ENCODE results near the gene XYLT1. TPM values are rescaled to one million over a fixed set of nuclear protein-coding genes. Genes with fewer than 3 reads are reported as not detected.
A peak's percentile ranks its signal among the peaks of the same experiment; 100 is the strongest.

The XYLT1 gene
- polyA plus RNA-seq, 1 donor from 2014 or later = 3.3 TPM

DNA sequence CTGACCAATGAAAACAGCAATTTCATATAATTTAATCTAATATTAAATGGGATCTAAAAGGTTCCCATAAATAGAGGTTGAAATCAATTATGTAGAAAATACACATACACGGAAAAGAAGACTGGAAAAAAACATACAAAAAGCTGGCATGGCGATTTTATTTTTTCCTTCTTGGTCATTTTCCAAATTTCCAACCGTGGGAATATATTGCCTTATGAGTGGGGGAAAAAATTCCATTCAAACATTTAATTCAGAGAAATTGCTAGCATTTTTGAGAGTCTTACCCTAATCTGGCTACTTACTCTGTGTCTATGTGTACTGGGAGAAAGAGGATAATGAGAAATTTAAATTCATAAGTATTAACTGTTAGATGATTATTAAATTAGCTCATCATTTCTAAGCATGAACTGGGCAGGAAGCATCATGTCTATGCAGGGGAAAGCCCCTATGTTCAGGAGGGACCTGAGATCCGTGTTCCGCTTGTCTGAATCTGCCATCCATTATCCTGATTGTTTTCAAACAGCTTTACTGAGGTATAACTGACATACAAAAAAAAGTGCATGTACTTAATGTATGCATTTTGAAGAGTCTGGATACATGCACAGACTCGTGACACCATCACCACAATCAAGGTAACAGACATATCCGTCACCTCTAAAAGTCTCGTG lies 145.2 kb downstream of the XYLT1 start:
- no peak overlapping the region for H3K4me3 ChIP-seq (ENCODE audit: low read length)
- no peaks in the 10 kb centered on the region for H4K20me1 ChIP-seq (ENCODE audit: insufficient read depth)
- TF ChIP-seq EZH2 (IDR thresholded peaks at IDR 0.05; ENCODE audit: borderline replicate concordance, insufficient read depth, low read length, poor library complexity, severe bottlenecking) (no peak), EP300 (conservative IDR thresholded peaks at IDR 0.05; ENCODE audit: poor library complexity, severe bottlenecking) (peak; percentile 20), TAF1 (IDR thresholded peaks at IDR 0.05; ENCODE audit: low read depth) (no peak), MXI1 (conservative IDR thresholded peaks at IDR 0.05; ENCODE audit: poor library complexity, severe bottlenecking) (no peak), POLR2AphosphoS5 (IDR thresholded peaks at IDR 0.05) (peak; percentile 52), RAD21 (conservative IDR thresholded peaks at IDR 0.05) (no peak)
- TF ChIP-seq, protein P1, sequence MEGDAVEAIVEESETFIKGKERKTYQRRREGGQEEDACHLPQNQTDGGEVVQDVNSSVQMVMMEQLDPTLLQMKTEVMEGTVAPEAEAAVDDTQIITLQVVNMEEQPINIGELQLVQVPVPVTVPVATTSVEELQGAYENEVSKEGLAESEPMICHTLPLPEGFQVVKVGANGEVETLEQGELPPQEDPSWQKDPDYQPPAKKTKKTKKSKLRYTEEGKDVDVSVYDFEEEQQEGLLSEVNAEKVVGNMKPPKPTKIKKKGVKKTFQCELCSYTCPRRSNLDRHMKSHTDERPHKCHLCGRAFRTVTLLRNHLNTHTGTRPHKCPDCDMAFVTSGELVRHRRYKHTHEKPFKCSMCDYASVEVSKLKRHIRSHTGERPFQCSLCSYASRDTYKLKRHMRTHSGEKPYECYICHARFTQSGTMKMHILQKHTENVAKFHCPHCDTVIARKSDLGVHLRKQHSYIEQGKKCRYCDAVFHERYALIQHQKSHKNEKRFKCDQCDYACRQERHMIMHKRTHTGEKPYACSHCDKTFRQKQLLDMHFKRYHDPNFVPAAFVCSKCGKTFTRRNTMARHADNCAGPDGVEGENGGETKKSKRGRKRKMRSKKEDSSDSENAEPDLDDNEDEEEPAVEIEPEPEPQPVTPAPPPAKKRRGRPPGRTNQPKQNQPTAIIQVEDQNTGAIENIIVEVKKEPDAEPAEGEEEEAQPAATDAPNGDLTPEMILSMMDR (IDR thresholded peaks at IDR 0.05; ENCODE audit: poor library complexity, severe bottlenecking) = no peak
- TF ChIP-seq, protein P2, sequence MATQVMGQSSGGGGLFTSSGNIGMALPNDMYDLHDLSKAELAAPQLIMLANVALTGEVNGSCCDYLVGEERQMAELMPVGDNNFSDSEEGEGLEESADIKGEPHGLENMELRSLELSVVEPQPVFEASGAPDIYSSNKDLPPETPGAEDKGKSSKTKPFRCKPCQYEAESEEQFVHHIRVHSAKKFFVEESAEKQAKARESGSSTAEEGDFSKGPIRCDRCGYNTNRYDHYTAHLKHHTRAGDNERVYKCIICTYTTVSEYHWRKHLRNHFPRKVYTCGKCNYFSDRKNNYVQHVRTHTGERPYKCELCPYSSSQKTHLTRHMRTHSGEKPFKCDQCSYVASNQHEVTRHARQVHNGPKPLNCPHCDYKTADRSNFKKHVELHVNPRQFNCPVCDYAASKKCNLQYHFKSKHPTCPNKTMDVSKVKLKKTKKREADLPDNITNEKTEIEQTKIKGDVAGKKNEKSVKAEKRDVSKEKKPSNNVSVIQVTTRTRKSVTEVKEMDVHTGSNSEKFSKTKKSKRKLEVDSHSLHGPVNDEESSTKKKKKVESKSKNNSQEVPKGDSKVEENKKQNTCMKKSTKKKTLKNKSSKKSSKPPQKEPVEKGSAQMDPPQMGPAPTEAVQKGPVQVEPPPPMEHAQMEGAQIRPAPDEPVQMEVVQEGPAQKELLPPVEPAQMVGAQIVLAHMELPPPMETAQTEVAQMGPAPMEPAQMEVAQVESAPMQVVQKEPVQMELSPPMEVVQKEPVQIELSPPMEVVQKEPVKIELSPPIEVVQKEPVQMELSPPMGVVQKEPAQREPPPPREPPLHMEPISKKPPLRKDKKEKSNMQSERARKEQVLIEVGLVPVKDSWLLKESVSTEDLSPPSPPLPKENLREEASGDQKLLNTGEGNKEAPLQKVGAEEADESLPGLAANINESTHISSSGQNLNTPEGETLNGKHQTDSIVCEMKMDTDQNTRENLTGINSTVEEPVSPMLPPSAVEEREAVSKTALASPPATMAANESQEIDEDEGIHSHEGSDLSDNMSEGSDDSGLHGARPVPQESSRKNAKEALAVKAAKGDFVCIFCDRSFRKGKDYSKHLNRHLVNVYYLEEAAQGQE (IDR thresholded peaks at IDR 0.05; ENCODE audit: borderline replicate concordance) = no peak
- no peaks in the 10 kb centered on the region for H3F3A ChIP-seq (ENCODE audit: insufficient read depth, low read length, poor library complexity, severe bottlenecking)
- no peaks in the 10 kb centered on the region for H3K9me3 ChIP-seq (ENCODE audit: low read length)
- peaks cover 4% of the 10 kb centered on the region for H3K79me2 ChIP-seq (replicated peaks; ENCODE audit: insufficient read depth, low read length)
- no peaks in the 10 kb centered on the region for H3K27me3 ChIP-seq (ENCODE audit: insufficient read depth, low read depth, low read length)
- H3K36me3 ChIP-seq (ENCODE audit: insufficient read depth, low read length) = no peaks in the 10 kb centered on the region
- no peak overlapping the region for H3K27ac ChIP-seq (ENCODE audit: low read length)
- no peak overlapping the region for H3K4me2 ChIP-seq (ENCODE audit: low read length)
- H3K9ac ChIP-seq (ENCODE audit: low read length) = no peak overlapping the region
- H3K9me2 ChIP-seq (ENCODE audit: insufficient read depth, low read length) = no peaks in the 10 kb centered on the region
- H2AFZ ChIP-seq (ENCODE audit: low read depth, low read length) = no peak overlapping the region

DNA sequence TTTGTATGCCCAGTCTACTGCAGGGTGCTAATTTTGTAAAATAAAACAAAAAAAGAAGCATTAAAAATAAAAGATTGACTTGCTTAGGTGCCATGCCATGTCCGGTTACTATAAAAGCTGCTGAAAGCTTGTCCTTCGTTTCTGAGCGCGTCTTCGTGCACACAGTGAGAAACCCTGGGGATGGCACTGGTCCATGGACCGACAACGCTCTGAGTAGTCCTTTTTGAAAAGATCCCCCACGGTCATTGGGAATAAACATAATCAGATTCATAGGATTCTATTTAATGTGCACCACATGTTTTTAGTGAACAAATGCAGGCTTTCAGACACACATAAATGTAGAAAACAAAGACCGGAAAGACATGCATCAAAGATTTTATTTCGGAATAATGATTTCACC lies 146.3 kb downstream of the XYLT1 start:
- Histone ChIP-seq H2AFZ (ENCODE audit: low read depth, low read length) (no peak overlapping the region), H3K9ac (ENCODE audit: low read length) (no peak overlapping the region), H4K20me1 (ENCODE audit: insufficient read depth) (no peaks in the 10 kb centered on the region), H3K4me2 (ENCODE audit: low read length) (no peak overlapping the region), H3K9me2 (ENCODE audit: insufficient read depth, low read length) (no peaks in the 10 kb centered on the region), H3K9me3 (ENCODE audit: low read length) (no peaks in the 10 kb centered on the region), H3K79me2 (replicated peaks; ENCODE audit: insufficient read depth, low read length) (peaks cover 4% of the 10 kb centered on the region), H3F3A (ENCODE audit: insufficient read depth, low read length, poor library complexity, severe bottlenecking) (no peaks in the 10 kb centered on the region), H3K4me3 (ENCODE audit: low read length) (no peak overlapping the region), H3K36me3 (ENCODE audit: insufficient read depth, low read length) (no peaks in the 10 kb centered on the region), H3K27me3 (ENCODE audit: insufficient read depth, low read depth, low read length) (no peaks in the 10 kb centered on the region), H3K27ac (ENCODE audit: low read length) (no peak overlapping the region)
- TF ChIP-seq, protein P1 (IDR thresholded peaks at IDR 0.05; ENCODE audit: poor library complexity, severe bottlenecking) = no peak
- TF ChIP-seq POLR2AphosphoS5 (IDR thresholded peaks at IDR 0.05) (no peak), RAD21 (conservative IDR thresholded peaks at IDR 0.05) (no peak), SMC3 (conservative IDR thresholded peaks at IDR 0.05; ENCODE audit: poor library complexity) (no peak), MXI1 (conservative IDR thresholded peaks at IDR 0.05; ENCODE audit: poor library complexity, severe bottlenecking) (no peak), EZH2 (IDR thresholded peaks at IDR 0.05; ENCODE audit: borderline replicate concordance, insufficient read depth, low read length, poor library complexity, severe bottlenecking) (no peak), EP300 (conservative IDR thresholded peaks at IDR 0.05; ENCODE audit: poor library complexity, severe bottlenecking) (no peak), TAF1 (IDR thresholded peaks at IDR 0.05; ENCODE audit: low read depth) (no peak)
- TF ChIP-seq, protein P2 (IDR thresholded peaks at IDR 0.05; ENCODE audit: borderline replicate concordance) = no peak
